AML-193 (cell line): ENCODE results near the gene GUCY2C.
A peak's percentile ranks its signal among the peaks of the same experiment; 100 is the strongest.

Experiments
- DNase-seq, 2 experiments: peaks; one replicate each; lab custom pipeline; 2025; lab: John Stamatoyannopoulos, UW

The GUCY2C gene

GRCh38 chr12:14628771-14629170 lies 67.6 kb downstream of the GUCY2C start:
- DNase-seq = no peak

GRCh38 chr12:14621826-14622225 lies 74.6 kb downstream of the GUCY2C start:
- DNase-seq = peak in 1 of 2 experiments; percentile 10

- no peak for DNase-seq
These were observed 76.5 kb downstream of the GUCY2C start for GRCh38 chr12:14619741-14620501.

GRCh38 chr12:14618983-14619382 lies 77.4 kb downstream of the GUCY2C start:
- DNase-seq = peak; percentile 28 to 41

GRCh38 chr12:14614704-14615121 lies 81.7 kb downstream of the GUCY2C start:
- DNase-seq = no peak

GRCh38 chr12:14613718-14614117 lies 82.7 kb downstream of the GUCY2C start:
- DNase-seq = no peak

- no peak for DNase-seq
These were observed 83.4 kb downstream of the GUCY2C start for GRCh38 chr12:14612898-14613445.

- DNase-seq = no peak
These were observed 84.1 kb downstream of the GUCY2C start for GRCh38 chr12:14612250-14612649.

- DNase-seq = no peak
These were observed 84.7 kb downstream of the GUCY2C start for GRCh38 chr12:14611640-14612203.

GRCh38 chr12:14607568-14607967 lies 88.8 kb downstream of the GUCY2C start:
- peak; percentile 89 to 91 for DNase-seq

- DNase-seq = peak in 1 of 2 experiments; percentile 31
These were observed 90.9 kb downstream of the GUCY2C start for GRCh38 chr12:14605401-14605989.

GRCh38 chr12:14601692-14602478 lies 94.5 kb downstream of the GUCY2C start:
- no peak for DNase-seq

- DNase-seq = no peak
These were observed 98.9 kb downstream of the GUCY2C start for GRCh38 chr12:14597480-14597879.

GRCh38 chr12:14591719-14592118 lies 104.7 kb downstream of the GUCY2C start:
- DNase-seq = no peak

- no peak for DNase-seq
These were observed 107.0 kb downstream of the GUCY2C start for GRCh38 chr12:14589169-14590004.

GRCh38 chr12:14588571-14588970 lies 107.8 kb downstream of the GUCY2C start:
- no peak for DNase-seq

GRCh38 chr12:14578646-14579045 lies 117.8 kb downstream of the GUCY2C start:
- no peak for DNase-seq

GRCh38 chr12:14577344-14577743 lies 119.1 kb downstream of the GUCY2C start:
- peak; percentile 92 to 96 for DNase-seq

GRCh38 chr12:14576896-14577295 lies 119.5 kb downstream of the GUCY2C start:
- DNase-seq = no peak

GRCh38 chr12:14575585-14575984 lies 120.8 kb downstream of the GUCY2C start:
- DNase-seq = no peak

GRCh38 chr12:14573118-14573517 lies 123.3 kb downstream of the GUCY2C start:
- DNase-seq = no peak
